Hepatic stellate cell (primary cell): Measurements from ENCODE around the gene ZNF831.

ENCODE experiments used
- DNase-seq: peaks from one replicate; pipeline ENCODE4 v3.0.0; 2011; ENCODE audit warnings: low spot score

ZNF831 gene

DNA sequence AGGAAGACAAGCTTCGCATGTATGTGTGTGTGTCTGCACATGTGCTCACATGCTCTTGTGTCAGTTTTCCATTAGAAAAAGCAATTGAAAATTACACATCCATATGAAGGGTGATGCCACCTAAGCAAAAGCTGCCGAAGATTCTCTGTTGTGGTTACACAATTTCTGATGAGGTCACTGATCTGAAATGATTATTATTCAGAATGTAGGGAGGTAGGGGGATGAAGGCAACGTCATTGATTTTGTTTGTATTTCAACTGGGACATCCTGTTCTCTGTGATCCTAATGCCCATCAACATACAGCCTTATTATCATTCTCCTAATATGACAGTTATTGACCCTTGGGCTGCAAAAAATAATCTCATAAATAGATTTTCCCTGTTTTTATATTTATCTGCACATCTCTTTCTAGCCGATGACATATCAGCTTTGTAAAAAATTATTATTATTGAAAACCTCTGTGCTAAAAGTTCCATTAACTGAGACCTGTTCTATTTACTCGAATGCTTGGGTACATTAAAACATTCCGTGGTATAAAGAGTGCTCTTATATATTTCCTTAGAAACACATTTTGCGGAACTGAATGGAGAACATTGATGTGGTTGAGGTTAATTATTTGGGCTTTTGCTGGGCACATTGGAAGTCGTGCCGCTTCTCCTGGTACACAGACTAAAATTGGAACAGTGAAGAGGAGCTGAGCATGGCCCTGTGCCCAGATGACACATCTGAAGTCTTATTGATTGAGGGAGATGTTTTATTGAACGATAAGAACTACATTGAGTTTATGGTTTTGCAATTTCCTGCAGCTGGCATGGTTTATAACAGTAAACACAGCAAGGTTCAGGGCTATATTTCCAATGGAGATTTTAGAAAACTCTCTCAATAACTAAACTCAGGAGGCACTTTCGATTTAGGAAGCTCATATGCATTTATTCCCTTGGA, 51.3 kb downstream of the ZNF831 start:
- DNase-seq = no peak

DNA sequence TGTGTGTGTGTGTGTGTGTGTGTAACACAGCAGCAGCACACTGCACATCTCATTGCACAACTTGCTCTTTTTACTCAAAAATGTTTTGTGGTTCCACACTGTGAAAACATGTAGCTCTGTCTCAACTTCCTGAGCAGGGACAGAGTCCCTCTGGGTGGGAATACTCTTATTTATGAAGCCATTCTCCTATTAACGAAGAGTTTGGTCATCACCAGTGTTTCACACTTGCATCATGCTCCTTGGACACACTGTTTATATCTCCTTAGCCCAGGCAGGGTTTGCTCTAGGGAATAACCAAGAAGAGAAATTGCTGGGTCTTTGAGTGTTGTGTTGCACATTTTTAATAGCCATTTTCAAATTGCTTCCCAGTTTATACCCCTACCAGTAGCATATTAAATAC, 53.6 kb downstream of the ZNF831 start:
- no peak for DNase-seq

DNA sequence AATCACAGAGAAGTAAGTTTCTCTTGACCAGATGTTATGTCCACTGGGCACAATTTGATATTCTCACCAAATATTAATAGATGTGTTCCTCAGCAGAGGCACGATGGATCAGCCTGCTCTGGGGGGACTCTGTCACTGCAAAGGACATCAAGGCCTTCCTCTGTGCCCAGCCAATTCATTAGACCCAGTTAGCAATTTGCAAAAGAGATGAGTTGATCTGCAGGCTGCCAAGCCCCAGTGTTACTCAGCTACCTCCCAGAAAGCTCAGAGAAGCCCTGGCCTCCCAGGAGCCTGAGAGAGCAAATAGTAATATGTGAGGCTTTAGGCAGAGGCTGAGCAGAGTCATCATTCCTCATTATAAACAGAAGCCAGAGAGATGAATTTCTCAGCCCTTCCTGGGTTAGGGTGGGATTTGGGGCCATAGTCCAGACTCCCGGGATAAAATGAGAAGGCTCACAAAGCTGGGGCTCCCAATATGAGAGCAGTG, 54.2 kb downstream of the ZNF831 start:
- DNase-seq = no peak

DNA sequence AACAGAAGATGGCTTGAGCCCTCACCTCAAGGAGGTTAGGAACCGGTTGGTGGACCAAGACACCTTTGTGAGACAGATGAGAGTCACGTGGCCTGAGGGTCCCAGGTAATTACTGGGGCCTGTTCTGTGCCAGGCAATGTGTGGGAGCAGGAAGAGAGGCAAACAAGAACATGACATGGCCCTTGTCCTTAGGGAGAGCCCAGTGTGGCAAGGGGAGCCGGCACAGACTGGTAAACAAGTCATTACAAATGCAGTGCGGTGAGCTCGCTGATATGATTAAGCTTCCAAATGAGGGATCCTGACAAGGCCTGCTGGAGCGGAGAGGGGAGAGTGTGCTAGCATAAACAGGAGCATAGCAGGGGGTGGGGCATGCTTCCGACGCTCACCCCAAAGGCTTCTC, 55.6 kb downstream of the ZNF831 start:
- DNase-seq = no peak

DNA sequence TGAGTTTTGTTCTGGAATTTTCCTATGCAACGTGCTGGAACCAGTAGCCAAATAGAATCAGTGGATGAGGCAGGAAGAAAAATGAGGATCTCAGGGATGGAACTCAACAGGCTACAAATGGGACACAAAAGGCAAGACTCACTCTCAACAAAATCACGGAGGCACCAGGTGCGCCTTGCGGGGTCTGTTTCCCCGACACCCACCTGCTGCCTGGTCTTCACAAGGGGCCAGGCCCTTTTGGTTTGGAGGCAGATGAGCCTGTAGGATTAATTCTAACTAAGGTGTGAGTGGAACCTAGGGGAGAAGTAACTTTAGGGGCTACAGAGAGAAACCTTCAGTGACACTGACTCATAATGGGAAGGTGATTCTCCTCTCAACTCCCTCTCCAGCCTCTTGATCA, 56.5 kb downstream of the ZNF831 start:
- DNase-seq = no peak

DNA sequence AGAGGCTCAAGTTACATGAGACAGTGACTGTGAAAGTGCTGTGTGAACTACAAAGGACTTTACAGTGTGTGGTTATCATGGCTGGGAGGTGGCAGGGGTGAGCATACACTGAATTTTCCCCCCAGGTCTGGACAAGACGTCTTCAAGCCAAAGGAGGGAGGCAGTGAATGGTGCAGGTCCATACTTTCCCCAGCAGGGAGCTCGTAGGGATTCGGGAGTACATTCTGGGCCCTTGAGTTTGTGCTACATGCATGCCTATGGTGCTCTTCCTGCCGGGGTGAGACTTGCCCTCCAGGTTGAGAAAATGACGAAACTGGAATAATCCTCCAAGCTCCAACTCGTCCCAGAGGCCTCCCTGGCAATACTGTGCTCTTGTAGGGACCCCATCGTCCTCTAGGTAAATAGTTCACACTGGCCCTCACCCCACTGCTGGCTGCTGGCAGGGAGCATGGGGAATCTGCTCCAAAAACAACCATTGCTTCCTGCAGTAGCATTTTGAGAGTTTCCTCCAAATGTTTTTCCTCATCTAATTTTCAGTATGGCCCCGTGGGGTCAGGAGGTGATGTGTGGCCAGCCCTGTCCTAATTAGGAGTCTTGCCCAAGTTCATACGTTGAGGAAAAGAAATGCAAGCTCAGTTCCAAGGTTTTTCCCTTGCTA, 57.6 kb downstream of the ZNF831 start:
- no peak for DNase-seq

DNA sequence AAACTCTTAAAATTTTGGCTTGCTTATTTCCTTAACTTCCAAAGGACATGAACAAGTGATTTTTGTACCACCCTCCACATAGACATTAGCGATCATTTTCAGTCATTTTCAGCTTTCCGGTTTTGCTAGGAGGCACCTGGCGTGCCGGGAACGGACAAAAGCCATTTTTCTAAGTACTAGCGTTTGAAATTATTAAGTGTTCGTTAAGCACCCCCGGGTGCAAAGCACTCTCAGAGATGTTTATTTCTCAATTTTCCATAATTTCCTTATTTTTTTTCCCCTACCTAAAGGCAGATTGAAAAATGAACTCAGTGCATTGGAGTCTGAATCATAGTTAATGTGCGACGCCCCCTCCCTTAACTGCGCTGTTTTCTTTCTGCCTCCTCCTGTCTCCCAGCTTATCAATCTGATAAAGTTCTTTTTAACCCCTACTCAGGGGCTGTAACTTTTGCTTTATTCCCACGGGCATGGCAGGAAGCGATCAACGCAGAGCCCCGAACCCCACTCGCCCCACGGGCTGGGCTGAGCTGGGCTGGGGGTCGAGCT, 58.2 kb downstream of the ZNF831 start:
- DNase-seq = no peak

DNA sequence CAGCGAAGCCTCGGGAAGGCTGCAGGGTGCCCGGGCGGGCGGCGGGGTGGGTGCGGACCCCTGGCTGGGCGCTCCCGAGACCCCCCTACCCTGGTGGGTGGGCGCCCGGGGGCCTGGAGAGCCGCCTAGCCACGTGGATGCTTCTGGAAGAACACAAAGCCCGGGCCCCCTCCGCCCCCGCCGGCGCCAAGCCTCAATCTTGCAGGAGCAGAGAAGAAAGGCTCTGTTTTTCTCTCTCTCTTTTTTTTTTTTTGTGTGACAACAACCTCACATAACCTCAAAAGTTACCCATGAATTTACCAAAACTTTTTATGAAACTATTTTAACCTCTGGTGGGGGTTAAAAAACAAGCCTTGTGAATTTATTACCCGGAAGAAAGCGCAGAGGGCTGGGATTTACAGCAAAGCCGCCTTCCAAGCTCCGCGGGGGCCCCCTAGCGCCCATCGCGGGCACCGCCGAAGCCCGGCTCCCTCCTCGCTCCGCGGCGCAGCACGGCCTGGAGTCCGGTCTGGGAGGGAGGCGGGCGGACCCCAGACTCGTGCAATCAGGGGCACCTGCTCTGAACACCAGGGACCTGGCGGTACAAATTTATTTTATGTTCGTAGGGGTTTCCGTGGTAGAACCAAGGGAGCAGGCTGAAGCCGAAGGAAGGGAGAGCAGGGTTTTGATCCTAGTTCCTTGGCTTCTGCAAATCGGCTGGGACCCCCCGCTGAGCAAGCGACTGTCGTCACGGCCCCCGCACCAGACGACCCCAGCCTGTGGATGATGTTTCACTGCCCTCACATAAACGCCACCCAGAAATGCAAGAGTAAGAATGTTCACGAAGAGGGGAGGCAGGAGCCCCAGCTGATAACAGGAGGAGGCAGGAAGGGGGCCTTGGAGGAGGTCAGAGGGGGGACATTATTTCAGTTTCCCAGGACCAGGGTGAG, 58.9 kb downstream of the ZNF831 start:
- peak; percentile 78 for DNase-seq

DNA sequence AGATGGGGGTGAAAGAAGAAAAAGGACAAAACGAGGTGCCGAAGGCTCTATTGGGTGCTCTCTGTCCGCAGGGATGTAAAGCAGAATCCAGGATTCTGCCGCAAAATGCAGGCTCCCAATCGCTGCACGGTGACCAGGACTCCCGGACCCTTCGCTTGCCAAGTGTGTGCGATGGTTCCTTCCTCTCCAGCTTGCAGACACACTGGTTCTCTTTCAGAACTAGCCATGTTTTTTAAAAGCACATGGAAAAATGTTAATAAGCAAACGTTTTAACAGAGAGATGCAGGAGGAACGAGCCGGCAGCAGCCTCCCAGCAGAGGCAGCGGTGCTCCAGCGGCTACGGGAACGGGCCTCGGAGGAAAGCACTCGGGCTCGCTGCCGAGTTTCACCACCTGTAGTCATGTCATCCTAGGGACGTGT, 59.6 kb downstream of the ZNF831 start:
- DNase-seq = no peak

DNA sequence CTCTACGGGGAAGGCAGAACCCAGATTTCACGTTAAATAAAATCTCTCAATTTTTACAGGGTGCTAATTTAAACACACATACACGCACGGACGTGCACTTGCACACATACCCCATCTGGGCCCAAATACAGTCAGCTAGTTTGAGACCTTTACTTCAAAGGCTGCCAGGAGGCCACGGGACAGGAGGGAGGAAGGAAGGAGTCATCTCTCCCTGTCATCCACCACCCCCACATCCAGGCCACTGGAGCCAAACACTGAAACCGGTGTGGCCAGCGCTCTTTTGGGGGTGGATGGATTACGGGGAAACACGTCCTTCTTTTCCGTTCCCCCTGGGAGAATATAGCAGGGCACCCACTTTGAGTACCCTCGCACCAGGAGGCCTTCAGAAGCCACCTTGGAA, 60.1 kb downstream of the ZNF831 start:
- DNase-seq = no peak

DNA sequence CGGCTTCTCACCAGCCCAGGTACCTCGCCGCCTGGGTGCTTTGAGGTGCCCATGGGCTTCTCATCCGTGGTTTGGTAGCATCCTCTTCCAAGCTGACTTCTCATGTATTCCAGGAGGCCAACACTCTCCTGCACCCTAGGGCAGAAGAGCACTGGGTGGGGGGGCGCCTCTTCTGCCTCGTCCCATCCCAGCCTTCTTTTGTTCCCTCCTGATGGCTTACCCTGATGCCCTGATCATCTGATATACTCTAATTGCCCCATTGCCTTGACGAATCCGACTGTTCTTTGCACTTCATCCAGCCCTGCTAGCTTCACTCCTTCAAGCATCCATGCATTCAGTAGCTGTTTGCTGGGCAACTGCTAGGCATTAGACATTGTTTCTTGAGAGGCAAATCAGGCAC, 60.6 kb downstream of the ZNF831 start:
- DNase-seq = no peak

DNA sequence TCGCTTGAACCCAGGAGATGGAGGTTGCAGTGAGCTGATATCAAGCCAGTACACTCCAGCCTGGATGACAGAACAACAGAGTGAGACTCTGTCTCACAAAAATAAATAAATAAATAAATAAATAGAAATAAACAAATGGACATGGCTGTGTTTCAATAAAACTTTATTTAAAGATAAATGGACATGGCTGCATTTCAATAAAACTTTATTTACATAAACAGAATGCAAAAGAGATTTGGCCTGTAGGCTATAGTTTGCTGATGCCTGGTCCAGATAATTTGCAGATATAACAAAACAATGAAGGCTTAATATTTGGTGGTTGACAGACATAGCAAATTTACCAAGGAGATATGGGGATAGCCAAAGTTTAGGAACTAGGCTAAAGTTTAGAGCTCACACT, 66.8 kb downstream of the ZNF831 start:
- DNase-seq = no peak

DNA sequence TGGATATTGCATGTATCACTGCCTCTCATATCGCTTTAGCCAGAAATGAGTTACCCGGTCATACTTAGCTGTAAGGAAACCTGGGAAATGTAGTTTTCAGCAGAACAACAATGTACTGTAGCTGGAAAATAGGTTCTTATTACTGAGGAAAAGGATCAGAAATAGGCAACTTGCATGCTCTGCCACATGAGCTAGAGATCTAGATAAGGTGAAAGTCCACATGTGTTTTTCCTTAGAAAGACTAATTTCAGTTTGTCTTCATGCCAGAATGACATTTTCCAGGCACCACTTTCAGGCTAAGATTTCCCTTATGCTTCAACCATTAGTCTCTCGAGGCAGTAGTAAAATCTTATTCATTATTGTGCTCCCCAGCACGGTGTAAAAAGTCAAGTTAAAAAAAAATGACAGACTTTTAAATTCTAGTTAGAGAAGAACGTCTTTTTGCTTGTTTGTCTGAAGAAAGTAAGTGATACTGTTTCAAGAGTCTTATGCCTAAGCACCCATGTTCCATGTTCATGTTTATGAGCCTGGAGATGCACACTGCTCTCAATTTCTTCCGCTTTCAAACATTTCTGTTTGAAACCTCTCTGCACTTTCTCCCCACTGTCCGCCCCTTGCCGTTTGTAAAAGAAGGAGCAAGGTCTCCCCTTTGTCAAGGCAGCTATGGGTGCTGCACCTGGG, 67.6 kb downstream of the ZNF831 start:
- no peak for DNase-seq

DNA sequence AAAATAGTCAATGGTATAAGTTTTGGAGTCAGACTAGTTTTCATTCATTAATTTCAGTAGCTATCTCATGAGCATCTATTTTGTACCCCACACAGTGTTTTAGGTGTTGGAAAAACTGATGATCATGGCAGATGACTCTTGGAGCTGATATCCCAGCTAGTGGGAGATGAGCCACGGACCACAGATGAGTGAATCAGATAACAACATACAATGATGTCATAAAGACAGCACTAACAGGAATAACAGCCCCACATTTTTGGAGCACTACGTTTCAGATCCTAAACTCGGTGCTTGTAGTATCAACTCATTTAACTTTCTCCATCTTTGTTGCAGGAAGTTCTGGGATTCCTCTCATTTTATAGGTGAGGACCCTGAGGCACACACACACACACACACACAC, 69.0 kb downstream of the ZNF831 start:
- no peak for DNase-seq

DNA sequence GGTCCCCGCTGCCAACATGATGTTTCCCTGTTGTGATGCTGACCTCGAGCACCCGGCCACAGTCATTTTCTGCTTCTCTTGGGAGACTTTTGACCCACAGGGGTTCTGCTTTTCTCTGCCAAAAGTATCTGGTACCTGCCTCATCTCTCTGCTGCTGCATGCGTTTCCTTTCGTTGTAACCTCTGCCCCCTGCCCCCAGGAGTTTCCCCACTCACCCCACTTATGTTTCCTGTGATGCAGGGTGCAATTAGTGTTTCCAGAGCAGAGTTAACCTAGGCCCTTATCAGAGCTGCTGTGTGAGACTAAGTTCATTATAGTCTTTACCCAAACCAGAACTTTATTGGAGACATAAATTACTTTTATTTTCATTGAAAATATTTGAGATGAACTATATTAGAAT, 71.6 kb downstream of the ZNF831 start:
- DNase-seq = no peak

DNA sequence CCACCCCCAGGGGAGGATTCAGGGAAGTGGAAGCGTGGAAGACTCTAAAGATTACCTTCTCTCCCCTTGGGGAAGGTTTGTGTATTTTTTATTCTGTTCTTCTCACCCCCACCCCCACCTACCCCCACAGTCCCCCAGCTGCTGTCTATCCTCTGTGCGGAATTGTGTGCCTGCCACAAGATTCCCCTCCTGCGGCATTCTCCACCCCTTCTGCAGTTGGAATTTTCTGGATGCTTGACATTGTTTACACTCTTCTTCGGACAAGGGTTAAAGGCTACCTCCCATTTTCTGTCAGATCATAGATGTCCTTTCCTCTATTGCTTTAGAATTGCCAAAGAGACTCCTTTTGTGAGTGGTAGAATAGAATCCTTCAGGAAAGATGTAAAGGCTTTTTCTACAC, 76.4 kb downstream of the ZNF831 start:
- DNase-seq = no peak

DNA sequence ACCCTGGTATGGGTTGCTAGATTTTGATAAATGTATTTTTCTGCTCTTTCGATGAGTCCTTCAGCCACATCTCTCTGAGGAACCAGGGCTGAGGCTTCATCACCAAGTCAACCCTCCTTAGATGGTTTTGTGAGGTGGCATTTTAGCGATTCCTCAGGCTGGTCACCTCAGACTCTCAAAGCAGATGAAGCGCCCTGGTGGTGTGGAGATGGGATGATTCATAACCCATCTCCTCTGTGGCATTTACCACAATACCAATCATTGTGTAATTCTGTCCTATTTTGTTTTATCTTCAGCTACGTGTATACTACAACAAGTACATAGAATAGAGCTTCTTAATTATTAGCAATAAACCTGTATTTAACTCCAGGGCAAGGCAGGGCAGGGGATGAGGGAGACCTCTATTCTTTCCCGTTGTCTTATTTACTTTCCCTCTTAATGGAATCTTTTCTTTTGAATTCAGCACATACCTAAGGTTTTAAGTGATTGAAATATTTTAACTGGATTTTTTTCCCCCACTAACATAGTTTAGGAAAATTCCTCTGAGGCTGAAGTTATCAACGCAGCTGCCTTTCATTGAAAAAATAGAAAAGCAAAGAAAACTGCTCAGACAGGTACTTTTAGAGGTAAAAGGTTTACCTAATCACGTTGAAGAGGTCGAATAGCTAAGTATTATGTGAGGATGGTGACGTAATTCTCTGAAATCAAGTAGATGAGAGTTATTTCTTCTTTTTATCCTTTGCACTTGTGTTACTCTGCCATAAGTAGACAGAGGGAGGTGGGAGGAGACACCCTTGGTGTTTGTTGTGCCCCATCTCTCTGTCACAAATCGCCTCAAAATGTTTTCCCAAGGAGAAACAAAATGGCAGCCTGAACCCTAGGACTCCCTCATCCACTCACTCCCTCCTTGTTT, 79.3 kb downstream of the ZNF831 start:
- no peak for DNase-seq

DNA sequence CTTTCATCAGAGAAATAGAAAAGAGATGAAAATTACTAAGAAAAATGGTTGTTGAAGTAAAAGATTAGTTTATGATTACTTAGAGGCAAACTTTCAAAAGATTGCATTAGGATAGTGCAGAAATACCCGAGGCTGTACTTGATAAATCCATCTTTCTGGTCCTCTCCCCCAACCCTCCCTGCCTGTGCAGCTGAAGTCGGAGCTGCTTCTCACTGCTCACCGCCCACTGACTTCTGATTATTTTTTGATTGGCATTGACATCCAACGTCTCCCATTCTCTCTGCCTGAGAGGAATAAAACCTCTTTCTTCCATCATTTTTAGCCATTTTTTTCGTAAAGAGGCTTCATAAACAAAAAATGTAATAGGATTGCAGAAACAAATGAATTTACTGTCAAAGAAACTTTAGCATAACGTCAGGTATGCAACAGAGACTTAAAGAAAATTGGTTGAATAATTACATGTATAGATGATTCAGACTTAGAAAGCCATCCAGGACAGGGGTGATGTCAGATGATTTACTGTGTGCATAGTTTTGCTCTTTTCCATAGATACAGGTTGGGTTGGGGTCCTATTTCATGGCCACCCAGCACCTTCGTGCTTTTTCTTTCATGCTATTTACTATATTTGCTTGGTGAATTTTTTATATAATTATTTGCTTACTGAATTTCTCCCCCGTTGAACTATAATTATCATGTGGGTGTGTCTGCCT, 83.2 kb downstream of the ZNF831 start:
- no peak for DNase-seq
